ENCODE data around the gene BTK. TPM values are rescaled to one million over a fixed set of nuclear protein-coding genes. Genes with fewer than 3 reads are reported as not detected.
"Not testable (repeated sequence)": the region's sequence is repeated elsewhere in the genome, so short reads cannot be mapped to it uniquely, and the experiment has no call there.

BTK gene
- polyA plus RNA-seq, 1 experiment, result not detected

DNA sequence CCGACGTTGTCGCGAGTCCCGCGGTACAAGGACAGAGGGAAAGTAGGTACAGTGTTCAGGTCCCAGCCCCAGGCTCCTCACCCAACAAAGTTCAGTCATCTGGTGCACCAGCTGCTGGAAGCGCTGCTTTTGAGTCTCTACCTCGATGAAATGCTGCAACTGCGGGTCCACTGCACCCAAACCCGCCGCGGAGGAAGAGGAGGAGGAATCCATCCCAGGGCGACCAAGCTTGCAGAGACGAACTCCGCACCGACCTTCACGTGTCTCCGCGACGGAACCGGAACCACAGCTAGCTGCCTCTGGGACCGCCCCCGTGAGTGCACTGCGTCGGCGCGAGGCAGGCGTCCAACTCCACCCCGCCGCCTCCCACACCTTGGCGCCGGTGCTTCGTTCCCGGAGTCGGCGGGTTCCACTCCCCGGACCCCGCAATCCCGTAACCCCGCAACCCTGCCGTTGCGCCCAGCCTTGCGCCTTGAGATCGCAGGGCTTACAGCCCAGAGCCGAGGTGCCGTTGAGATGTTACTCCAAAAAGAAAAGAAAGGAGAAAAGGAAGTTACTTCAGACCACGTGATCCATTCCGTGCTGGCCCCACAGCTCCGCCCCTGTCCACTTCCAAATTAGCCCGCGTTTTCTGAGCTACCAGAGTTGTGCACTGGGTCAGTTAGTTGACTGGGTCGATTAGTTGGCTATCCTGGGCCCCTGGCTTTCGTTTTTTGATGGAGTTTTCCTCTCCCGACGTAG, 37.4 kb downstream of the BTK start, which contains the start of gene TIMM8A:
Gene TIMM8A, minus strand, starts transcription at position 291 of the 741 bp plus-strand sequence. Its CDS starts 78 bp downstream, at position 213.
- Histone ChIP-seq H3K4me3 (ENCODE audit: low read depth, low read length) (peak within 1 kb of the TSS; percentile 80), H3K9me3 (ENCODE audit: control insufficient read depth, insufficient read depth, low read length) (no peaks in the 10 kb centered on the region), H3K27ac (ENCODE audit: low read depth, low read length) (peak within 1 kb of the TSS; percentile 31), H3K27me3 (ENCODE audit: control insufficient read depth, insufficient read depth, low read length) (no peaks in the 10 kb centered on the region)
- ChIA-PET POLR2A (interaction anchor here (1.4 kb wide), 1 partner anchor 42 kb away, joined by 9 read pairs; the partner anchor contains the start of gene RPL36A), CTCF (interaction anchor here (0.6 to 2.2 kb wide), 2 partner anchors 42 to 679 kb away, joined by 3 to 12 read pairs; partner anchors contain the start of gene RPL36A)
- peak; percentile 8 for DNase-seq (ENCODE audit: low read depth, low spot score)
- TF ChIP-seq, protein P1, sequence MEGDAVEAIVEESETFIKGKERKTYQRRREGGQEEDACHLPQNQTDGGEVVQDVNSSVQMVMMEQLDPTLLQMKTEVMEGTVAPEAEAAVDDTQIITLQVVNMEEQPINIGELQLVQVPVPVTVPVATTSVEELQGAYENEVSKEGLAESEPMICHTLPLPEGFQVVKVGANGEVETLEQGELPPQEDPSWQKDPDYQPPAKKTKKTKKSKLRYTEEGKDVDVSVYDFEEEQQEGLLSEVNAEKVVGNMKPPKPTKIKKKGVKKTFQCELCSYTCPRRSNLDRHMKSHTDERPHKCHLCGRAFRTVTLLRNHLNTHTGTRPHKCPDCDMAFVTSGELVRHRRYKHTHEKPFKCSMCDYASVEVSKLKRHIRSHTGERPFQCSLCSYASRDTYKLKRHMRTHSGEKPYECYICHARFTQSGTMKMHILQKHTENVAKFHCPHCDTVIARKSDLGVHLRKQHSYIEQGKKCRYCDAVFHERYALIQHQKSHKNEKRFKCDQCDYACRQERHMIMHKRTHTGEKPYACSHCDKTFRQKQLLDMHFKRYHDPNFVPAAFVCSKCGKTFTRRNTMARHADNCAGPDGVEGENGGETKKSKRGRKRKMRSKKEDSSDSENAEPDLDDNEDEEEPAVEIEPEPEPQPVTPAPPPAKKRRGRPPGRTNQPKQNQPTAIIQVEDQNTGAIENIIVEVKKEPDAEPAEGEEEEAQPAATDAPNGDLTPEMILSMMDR (IDR thresholded peaks at IDR 0.05; ENCODE audit: low read depth, low read length), result no peak

DNA sequence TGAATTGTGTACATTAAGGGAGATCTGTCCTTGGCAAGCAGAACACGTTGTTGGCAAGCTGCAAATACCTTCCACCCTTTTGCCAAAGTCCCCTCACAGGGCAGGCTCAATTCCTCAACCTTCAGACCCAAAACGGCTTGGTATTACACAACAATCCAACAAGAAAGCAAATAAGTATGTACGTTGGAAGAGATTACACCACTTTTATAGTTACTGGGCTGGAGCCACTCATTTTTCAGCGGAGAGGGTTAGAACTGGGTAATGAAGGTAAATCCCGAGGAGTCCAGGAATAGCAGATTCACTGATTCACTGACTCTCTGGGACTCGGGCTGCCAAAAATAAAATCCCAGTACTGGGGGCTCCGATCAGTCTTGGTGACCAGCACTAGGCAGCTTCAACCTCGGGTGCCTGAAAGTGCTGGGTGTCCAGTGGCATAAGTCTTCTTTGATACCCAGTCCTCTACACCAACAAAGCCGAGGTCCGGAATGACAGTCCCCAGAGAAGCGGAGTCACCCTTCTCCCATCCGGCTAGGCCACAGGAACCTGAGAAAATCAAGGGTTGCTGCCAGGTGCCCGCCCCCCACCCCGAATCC, 38.0 kb downstream of the BTK start:
- no peak for DNase-seq (ENCODE audit: low read depth, low spot score)
- H3K4me3 ChIP-seq (ENCODE audit: low read depth, low read length), result peak overlapping the region; percentile 80
- H3K9me3 ChIP-seq (ENCODE audit: control insufficient read depth, insufficient read depth, low read length), result no peaks in the 10 kb centered on the region
- ChIA-PET POLR2A (interaction anchor here (1.4 kb wide), 1 partner anchor 43 kb away, joined by 9 read pairs; the partner anchor contains the start of gene RPL36A), CTCF (interaction anchor here (2.2 kb wide), 1 partner anchor 43 kb away, joined by 12 read pairs; the partner anchor contains the start of gene RPL36A)
- H3K27ac ChIP-seq (ENCODE audit: low read depth, low read length), result no peak overlapping the region
- TF ChIP-seq, protein P1 (IDR thresholded peaks at IDR 0.05; ENCODE audit: low read depth, low read length), result no peak
- H3K27me3 ChIP-seq (ENCODE audit: control insufficient read depth, insufficient read depth, low read length), result no peaks in the 10 kb centered on the region

GRCh38 chrX:101337776-101338271, 48.2 kb downstream of the BTK start:
- Histone ChIP-seq H3K27me3 (ENCODE audit: control insufficient read depth, insufficient read depth, low read length) (no peaks in the 10 kb centered on the region), H3K27ac (ENCODE audit: low read depth, low read length) (no peak overlapping the region), H3K9me3 (ENCODE audit: control insufficient read depth, insufficient read depth, low read length) (no peaks in the 10 kb centered on the region), H3K4me3 (ENCODE audit: low read depth, low read length) (no peak overlapping the region)
- ChIA-PET CTCF (no interaction called here), POLR2A (no interaction called here)
- DNase-seq (ENCODE audit: low read depth, low spot score), result no peak
- TF ChIP-seq, protein P1 (IDR thresholded peaks at IDR 0.05; ENCODE audit: low read depth, low read length), result no peak

GRCh38 chrX:101334310-101334709, 51.7 kb downstream of the BTK start:
- POLR2A ChIA-PET; CTCF ChIA-PET; H3K27me3 ChIP-seq (ENCODE audit: control insufficient read depth, insufficient read depth, low read length); H3K9me3 ChIP-seq (ENCODE audit: control insufficient read depth, insufficient read depth, low read length); H3K27ac ChIP-seq (ENCODE audit: low read depth, low read length); H3K4me3 ChIP-seq (ENCODE audit: low read depth, low read length); DNase-seq (ENCODE audit: low read depth, low spot score): not testable (repeated sequence)

GRCh38 chrX:101326600-101326999, 59.4 kb downstream of the BTK start:
- H3K4me3 ChIP-seq (ENCODE audit: low read depth, low read length); H3K27me3 ChIP-seq (ENCODE audit: control insufficient read depth, insufficient read depth, low read length); H3K9me3 ChIP-seq (ENCODE audit: control insufficient read depth, insufficient read depth, low read length); CTCF ChIA-PET; DNase-seq (ENCODE audit: low read depth, low spot score); H3K27ac ChIP-seq (ENCODE audit: low read depth, low read length); POLR2A ChIA-PET: not testable (repeated sequence)

GRCh38 chrX:101303790-101304189, 82.2 kb downstream of the BTK start:
- no peak overlapping the region for H3K4me3 ChIP-seq (ENCODE audit: low read depth, low read length)
- H3K9me3 ChIP-seq (ENCODE audit: control insufficient read depth, insufficient read depth, low read length), result no peaks in the 10 kb centered on the region
- DNase-seq (ENCODE audit: low read depth, low spot score), result no peak
- POLR2A ChIA-PET, result no interaction called here
- H3K27me3 ChIP-seq (ENCODE audit: control insufficient read depth, insufficient read depth, low read length), result no peaks in the 10 kb centered on the region
- TF ChIP-seq, protein P1 (IDR thresholded peaks at IDR 0.05; ENCODE audit: low read depth, low read length), result no peak
- CTCF ChIA-PET, result no interaction called here
- no peak overlapping the region for H3K27ac ChIP-seq (ENCODE audit: low read depth, low read length)
